ENCODE results near the gene LEKR1. TPM values are rescaled to one million over a fixed set of nuclear protein-coding genes. Genes with fewer than 3 reads are reported as not detected.
"Not testable (repeated sequence)": the region's sequence is repeated elsewhere in the genome, so short reads cannot be mapped to it uniquely, and the experiment has no call there.

LEKR1 gene
- total RNA-seq, 2 experiments from 2014 or later, result 0.16 TPM; not detected in 1

- ChIA-PET POLR2A (interaction anchor here (0.9 to 1.1 kb wide), 2 partner anchors 10 to 15 kb away, joined by 3 read pairs; no protein-coding TSS in a partner anchor), CTCF (ENCODE audit: unreplicated experiment) (no interaction called here)
- Histone ChIP-seq H2AFZ (ENCODE audit: low read length) (no peak overlapping the region), H4K20me1 (ENCODE audit: insufficient read depth, low read length) (no peaks in the 10 kb centered on the region), H3K9me2 (ENCODE audit: insufficient read depth, low read length) (no peaks in the 10 kb centered on the region), H3K4me2 (ENCODE audit: low read length) (no peak overlapping the region), H3K36me3 (ENCODE audit: insufficient read depth, low read length) (no peaks in the 10 kb centered on the region), H3K9me3 (ENCODE audit: low read length) (no peaks in the 10 kb centered on the region), H3K4me1 (ENCODE audit: insufficient read depth, low read length, poor library complexity, severe bottlenecking) (no peaks in the 10 kb centered on the region), H3K27ac (ENCODE audit: low read depth, low read length, poor library complexity, severe bottlenecking) (no peak overlapping the region), H3K4me3 (ENCODE audit: low read depth, low read length, poor library complexity, severe bottlenecking) (no peak overlapping the region), H3K79me2 (ENCODE audit: insufficient read depth, low read depth, low read length) (no peaks in the 10 kb centered on the region)
- intact Hi-C loops (cut with micrococcal nuclease; ENCODE audit: unreplicated experiment), result no loop called here
- BruUV-seq (replicated peaks), result no TSS peak
- DNase-seq (ENCODE audit: low spot score), result no peak
- TF ChIP-seq CTCF (conservative IDR thresholded peaks at IDR 0.05; ENCODE audit: low read length) (no peak), EZH2phosphoT487 (IDR thresholded peaks at IDR 0.05; ENCODE audit: borderline replicate concordance, low read depth, low read length) (no peak)
Measured at GRCh38 chr3:156964577-156964976, 138.4 kb downstream of the LEKR1 start.

GRCh38 chr3:156966349-156966748 is 140.2 kb downstream of the LEKR1 start:
- H3K27ac ChIP-seq (ENCODE audit: low read depth, low read length, poor library complexity, severe bottlenecking); H4K20me1 ChIP-seq (ENCODE audit: insufficient read depth, low read length); BruUV-seq (replicated peaks); H3K79me2 ChIP-seq (ENCODE audit: insufficient read depth, low read depth, low read length); H2AFZ ChIP-seq (ENCODE audit: low read length); H3K9me3 ChIP-seq (ENCODE audit: low read length); H3K4me3 ChIP-seq (ENCODE audit: low read depth, low read length, poor library complexity, severe bottlenecking); POLR2A ChIA-PET; H3K4me1 ChIP-seq (ENCODE audit: insufficient read depth, low read length, poor library complexity, severe bottlenecking); DNase-seq (ENCODE audit: low spot score); H3K36me3 ChIP-seq (ENCODE audit: insufficient read depth, low read length); H3K9me2 ChIP-seq (ENCODE audit: insufficient read depth, low read length); intact Hi-C loops (cut with micrococcal nuclease; ENCODE audit: unreplicated experiment); CTCF ChIA-PET (ENCODE audit: unreplicated experiment); H3K4me2 ChIP-seq (ENCODE audit: low read length): not testable (repeated sequence)

GRCh38 chr3:156973954-156974353 is 147.8 kb downstream of the LEKR1 start:
- no peak for DNase-seq (ENCODE audit: low spot score)
- no peak overlapping the region for H3K27ac ChIP-seq (ENCODE audit: low read depth, low read length, poor library complexity, severe bottlenecking)
- no peaks in the 10 kb centered on the region for H4K20me1 ChIP-seq (ENCODE audit: insufficient read depth, low read length)
- H3K4me1 ChIP-seq (ENCODE audit: insufficient read depth, low read length, poor library complexity, severe bottlenecking), result peaks cover 18% of the 10 kb centered on the region
- BruUV-seq (replicated peaks), result no TSS peak
- no peaks in the 10 kb centered on the region for H3K9me3 ChIP-seq (ENCODE audit: low read length)
- intact Hi-C loops (cut with micrococcal nuclease; ENCODE audit: unreplicated experiment), result no loop called here
- no peaks in the 10 kb centered on the region for H3K9me2 ChIP-seq (ENCODE audit: insufficient read depth, low read length)
- H2AFZ ChIP-seq (ENCODE audit: low read length), result no peak overlapping the region
- TF ChIP-seq EZH2phosphoT487 (IDR thresholded peaks at IDR 0.05; ENCODE audit: borderline replicate concordance, low read depth, low read length) (no peak), CTCF (conservative IDR thresholded peaks at IDR 0.05; ENCODE audit: low read length) (no peak)
- ChIA-PET CTCF (ENCODE audit: unreplicated experiment) (no interaction called here), POLR2A (interaction anchor here (0.8 to 1.6 kb wide), 4 partner anchors 9 to 153 kb away, joined by 3 read pairs; no protein-coding TSS in a partner anchor)
- no peaks in the 10 kb centered on the region for H3K36me3 ChIP-seq (ENCODE audit: insufficient read depth, low read length)
- no peaks in the 10 kb centered on the region for H3K79me2 ChIP-seq (ENCODE audit: insufficient read depth, low read depth, low read length)
- no peak overlapping the region for H3K4me3 ChIP-seq (ENCODE audit: low read depth, low read length, poor library complexity, severe bottlenecking)
- H3K4me2 ChIP-seq (ENCODE audit: low read length), result no peak overlapping the region

Measured in OCI-LY7 (cell line).